Measurements from ENCODE around the gene ATN1.
"Not testable (repeated sequence)": the region's sequence is repeated elsewhere in the genome, so short reads cannot be mapped to it uniquely, and the experiment has no call there.

The ATN1 gene

GRCh38 chr12:6927379-6928021 is at the start of gene ATN1:
ATN1 (plus strand) TSS chr12:6927959; CDS start chr12:6934002, 6,043 bp downstream.
- DNase-seq: peak in 1 of 2 donors; percentile 22

- DNase-seq: not testable (repeated sequence)
These were observed 47.9 kb upstream of the ATN1 start for GRCh38 chr12:6879824-6880223.

GRCh38 chr12:6883252-6883651 is 44.5 kb upstream of the ATN1 start:
- DNase-seq: no peak

- DNase-seq: no peak
These were observed 44.1 kb upstream of the ATN1 start for GRCh38 chr12:6883683-6884082.

- DNase-seq: no peak
These were observed 43.2 kb upstream of the ATN1 start for GRCh38 chr12:6884539-6884938.

GRCh38 chr12:6886206-6886999 is 41.4 kb upstream of the ATN1 start:
- not testable (repeated sequence) for DNase-seq

GRCh38 chr12:6887460-6887859 is 40.3 kb upstream of the ATN1 start:
- no peak for DNase-seq

GRCh38 chr12:6888360-6888759 is 39.4 kb upstream of the ATN1 start:
- no peak for DNase-seq

GRCh38 chr12:6888794-6889193 is 39.0 kb upstream of the ATN1 start:
- not testable (repeated sequence) for DNase-seq

- DNase-seq: not testable (repeated sequence)
These were observed 37.8 kb upstream of the ATN1 start for GRCh38 chr12:6889775-6890573.

- peak; percentile 94 to 100 for DNase-seq
These were observed 36.7 kb upstream of the ATN1 start for GRCh38 chr12:6890789-6891645.

- no peak for DNase-seq
These were observed 36.1 kb upstream of the ATN1 start for GRCh38 chr12:6891646-6892001.

GRCh38 chr12:6892683-6893082 is 35.1 kb upstream of the ATN1 start:
- DNase-seq: not testable (repeated sequence)

GRCh38 chr12:6894321-6894720 is 33.4 kb upstream of the ATN1 start:
- DNase-seq: no peak

- DNase-seq: no peak
These were observed 30.8 kb upstream of the ATN1 start for GRCh38 chr12:6896846-6897435.

GRCh38 chr12:6899427-6899826 is 28.3 kb upstream of the ATN1 start:
- no peak for DNase-seq

GRCh38 chr12:6899837-6900519 is 27.8 kb upstream of the ATN1 start:
- peak; percentile 22 to 71 for DNase-seq

- no peak for DNase-seq
These were observed 25.3 kb upstream of the ATN1 start for GRCh38 chr12:6902448-6902847.

- no peak for DNase-seq
These were observed 24.0 kb upstream of the ATN1 start for GRCh38 chr12:6903722-6904121.

- DNase-seq: peak; percentile 84 to 88
These were observed 23.2 kb upstream of the ATN1 start, which contains the start of gene LRRC23 for GRCh38 chr12:6904280-6905276. LRRC23 (plus strand) TSS chr12:6904822; CDS start chr12:6905634, 812 bp downstream.
